NCI-H128 (cell line): Measurements from ENCODE around the gene DLG2.
"Not testable (repeated sequence)": the region's sequence is repeated elsewhere in the genome, so short reads cannot be mapped to it uniquely, and the experiment has no call there.

ENCODE experiments used
- DNase-seq: peaks from one replicate; lab custom pipeline; 2025; ENCODE audit not compliant: unreplicated experiment; lab: John Stamatoyannopoulos, UW

The DLG2 gene

GRCh38 chr11:85643191-85643614 lies 16.1 kb upstream of the DLG2 start:
- no peak for DNase-seq

DNA sequence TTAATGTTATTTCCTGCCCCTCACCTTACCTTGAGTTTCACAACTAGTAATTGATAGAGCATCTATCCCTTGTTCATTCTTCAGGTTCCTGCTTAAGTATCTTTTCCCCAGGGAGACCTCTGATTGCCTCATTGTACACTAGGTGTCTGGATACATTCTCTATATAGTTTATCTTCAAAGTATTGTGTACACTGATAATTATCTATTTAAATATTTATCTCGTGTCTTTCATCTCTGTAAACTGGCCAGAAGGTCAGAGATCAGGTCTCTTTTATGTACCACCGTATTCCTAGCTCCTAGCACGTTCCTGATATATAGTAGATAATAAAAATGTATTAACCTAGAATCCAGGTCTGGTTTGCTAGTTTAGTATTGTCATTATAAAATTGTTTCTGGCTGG lies 7.6 kb upstream of the DLG2 start:
- no peak for DNase-seq

- no peak for DNase-seq
Measured at GRCh38 chr11:85628771-85629341, 1.7 kb upstream of the DLG2 start.

GRCh38 chr11:85627998-85628770 lies 1.0 kb upstream of the DLG2 start, which contains the start of gene TMEM126B:
Gene TMEM126B, plus strand, starts transcription at chr11:85628593. Its CDS starts 15 bp downstream, at chr11:85628608.
- DNase-seq: peak; percentile 98

DNA sequence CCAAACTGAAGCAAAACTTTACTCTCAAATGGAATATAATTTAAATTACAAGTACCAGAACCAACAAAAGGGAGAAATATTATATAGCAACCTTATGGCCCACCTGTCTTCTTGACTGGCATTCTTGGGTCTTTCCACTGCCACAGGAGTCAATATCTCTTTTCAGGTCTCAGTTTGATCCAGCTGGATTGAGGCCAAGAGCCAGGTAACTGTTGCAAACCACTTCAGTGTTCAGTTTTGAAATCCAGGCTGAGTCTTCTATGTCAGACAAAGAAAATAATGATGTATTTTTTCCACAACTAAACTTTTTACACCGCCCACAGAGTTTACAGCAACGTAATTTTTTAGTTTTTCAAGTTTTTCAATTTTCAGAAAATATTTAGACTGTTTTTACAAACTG lies 648 bp downstream of the DLG2 start:
- DNase-seq: peak; percentile 9

- DNase-seq: no peak
Measured at GRCh38 chr11:85620256-85620655, 6.9 kb downstream of the DLG2 start.

DNA sequence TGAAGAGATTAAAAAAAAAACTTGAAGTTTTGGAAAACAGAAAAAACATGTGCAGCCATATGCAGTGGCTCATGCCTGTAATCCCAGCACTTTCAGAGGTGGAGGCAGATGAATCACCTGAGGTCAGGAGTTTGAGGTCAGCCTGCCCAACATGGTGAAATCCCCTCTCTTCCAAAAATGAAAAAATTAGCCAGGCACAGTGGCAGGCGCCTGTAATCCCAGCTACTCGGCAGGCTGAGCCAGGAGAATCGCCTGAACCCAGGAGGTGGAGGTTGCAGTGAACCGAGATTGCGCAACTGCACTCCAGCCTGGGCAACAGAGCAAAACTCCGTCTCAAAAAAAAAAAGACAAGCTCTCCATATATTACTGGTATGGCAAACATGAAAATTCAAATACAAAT lies 7.6 kb downstream of the DLG2 start:
- DNase-seq: no peak

DNA sequence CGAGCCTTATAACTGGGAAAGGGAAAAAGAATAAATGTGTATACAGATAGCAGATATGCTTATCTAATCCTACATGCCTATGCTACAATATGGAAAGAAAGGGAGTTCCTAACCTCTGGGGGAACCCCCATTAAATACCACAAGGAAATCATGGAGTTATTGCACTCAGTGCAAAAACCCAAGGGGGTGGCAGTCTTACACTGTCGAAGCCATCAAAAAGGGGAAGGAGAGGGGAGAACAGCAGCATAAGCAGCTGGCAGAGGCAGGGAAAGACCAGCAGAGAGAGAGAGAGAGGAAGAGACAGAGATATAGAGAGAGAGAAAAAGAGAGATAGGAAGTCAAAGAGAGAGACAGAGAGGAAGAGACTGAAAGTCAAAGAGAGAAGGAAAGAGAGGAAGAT lies 15.5 kb downstream of the DLG2 start:
- DNase-seq: not testable (repeated sequence)

DNA sequence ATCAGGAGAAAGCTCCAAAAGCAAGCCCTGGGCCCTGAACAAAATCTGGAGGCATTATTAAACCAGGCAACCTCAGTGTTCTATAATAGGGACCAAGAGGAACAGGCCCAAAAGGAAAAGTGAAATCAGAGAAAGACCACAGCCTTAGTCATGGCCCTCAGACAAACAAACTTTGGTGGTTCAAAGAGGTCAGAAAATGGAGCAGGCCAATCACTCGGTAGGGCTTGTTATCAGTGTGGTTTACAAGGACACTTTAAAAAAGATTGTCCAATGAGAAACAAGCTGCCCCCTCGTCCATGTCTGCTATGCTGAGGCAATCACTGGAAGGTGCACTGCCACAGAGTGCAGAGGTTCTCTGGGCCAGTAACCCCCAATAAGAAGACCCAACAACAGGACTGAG lies 17.9 kb downstream of the DLG2 start:
- DNase-seq: not testable (repeated sequence)

DNA sequence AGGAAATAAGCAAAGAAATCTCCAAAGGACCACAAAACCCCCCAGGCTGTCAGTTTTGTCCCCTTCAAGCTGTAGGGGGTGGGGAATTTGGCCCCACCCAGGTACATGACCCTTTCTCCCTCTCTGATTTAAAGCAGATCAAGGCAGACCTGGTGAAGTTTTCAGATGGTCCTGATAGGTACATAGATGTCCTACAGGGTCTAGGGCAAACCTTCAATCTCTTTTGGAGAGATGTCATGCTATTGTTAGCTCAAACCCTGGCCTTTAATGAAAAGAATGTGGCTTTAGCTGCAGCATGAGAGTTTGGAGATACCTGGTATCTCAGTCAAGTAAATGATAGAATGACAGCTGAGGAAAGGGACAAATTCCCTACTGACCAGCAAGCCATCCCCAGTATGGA lies 18.5 kb downstream of the DLG2 start:
- DNase-seq: not testable (repeated sequence)

- not testable (repeated sequence) for DNase-seq
Measured at GRCh38 chr11:85606237-85606636, 20.9 kb downstream of the DLG2 start.

- no peak for DNase-seq
Measured at GRCh38 chr11:85603220-85603619, 23.9 kb downstream of the DLG2 start.

DNA sequence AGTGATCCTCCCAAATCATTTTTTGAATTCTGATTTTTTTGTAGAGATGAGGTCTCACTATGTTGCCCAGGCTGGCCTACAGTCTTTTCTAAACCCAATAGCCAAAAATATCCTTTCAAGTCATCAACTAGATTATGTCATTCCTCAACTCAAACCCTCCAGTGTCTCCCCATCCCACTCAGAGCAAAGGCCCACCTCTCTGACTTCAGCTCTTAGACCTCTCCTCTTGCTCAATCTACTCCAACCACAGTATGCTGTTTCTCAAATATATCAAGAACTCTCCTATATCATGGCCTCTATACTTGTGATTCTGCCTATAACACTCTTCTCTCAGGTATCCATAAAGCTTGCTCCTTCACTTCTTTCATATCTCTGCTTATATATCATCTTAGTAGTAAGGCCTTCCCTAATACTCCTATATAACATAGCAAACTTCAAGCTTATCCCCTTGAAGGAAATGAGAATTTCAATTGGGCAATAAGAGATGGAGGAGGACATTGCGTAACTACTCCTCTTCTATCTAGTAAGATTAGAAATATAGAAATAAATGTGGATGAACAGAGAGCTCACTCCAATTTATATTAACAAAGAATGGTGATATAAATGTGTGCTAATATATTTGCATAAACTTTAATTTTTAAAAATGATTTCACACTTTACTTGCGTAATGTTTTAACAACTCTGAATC lies 24.5 kb downstream of the DLG2 start:
- no peak for DNase-seq

GRCh38 chr11:85599083-85599482 lies 28.1 kb downstream of the DLG2 start:
- no peak for DNase-seq

- DNase-seq: no peak
Measured at GRCh38 chr11:85596886-85597285, 30.3 kb downstream of the DLG2 start.

DNA sequence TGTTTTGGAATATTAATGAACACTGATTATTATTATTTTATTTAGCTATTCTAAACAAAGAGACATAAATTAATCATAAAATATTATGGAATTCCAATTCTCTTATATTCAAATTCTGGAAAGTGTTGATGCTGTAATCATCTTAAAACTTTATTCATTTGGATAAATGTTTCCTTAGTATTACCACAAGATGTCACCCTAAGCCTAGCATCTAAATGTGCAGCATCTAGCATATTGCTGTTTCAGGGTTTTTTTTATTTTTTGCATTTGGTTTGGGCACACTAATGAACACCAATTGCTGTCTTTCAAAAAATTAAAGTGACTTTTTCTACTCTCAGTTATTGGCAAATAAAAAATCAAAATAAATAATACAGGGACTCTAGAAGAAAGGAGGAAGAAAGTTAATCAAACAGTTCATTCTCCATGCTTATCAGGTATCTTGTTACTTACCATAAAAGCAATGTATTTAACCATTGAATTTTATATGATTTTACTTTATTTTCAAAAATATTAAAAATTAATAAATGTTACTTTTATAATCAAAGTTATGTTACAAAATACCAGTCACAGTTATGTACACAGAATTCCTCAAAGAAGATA lies 31.8 kb downstream of the DLG2 start:
- DNase-seq: peak; percentile 5

DNA sequence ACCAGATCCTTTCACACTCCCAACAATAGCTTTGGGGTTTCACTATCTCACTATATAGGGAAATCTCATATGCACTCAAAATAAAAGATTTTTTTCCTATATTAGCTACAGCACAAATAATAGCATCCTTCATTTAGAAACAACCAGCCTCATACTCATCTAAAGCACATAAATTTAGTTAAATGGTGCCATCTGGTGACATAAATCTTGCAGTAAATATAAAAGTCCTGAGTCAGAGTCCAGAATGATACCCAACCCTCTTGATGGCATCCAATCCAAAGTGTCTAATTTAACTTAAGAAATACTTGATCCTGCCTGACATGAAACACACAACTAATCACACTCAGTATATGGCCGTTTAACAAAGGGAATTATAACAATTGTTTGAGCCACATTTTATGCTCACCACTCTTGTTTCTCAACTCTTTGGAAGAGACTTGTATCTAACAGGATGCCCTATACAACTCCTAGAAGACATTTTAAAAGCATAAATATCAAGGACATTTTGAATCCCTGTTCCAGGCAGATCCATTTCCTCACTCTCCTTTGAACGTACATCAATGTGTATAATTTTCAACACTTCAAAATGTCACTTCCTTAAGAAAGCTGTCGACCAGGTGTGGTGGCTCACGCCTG lies 36.2 kb downstream of the DLG2 start:
- no peak for DNase-seq

- DNase-seq: no peak
Measured at GRCh38 chr11:85589373-85589772, 37.8 kb downstream of the DLG2 start.

DNA sequence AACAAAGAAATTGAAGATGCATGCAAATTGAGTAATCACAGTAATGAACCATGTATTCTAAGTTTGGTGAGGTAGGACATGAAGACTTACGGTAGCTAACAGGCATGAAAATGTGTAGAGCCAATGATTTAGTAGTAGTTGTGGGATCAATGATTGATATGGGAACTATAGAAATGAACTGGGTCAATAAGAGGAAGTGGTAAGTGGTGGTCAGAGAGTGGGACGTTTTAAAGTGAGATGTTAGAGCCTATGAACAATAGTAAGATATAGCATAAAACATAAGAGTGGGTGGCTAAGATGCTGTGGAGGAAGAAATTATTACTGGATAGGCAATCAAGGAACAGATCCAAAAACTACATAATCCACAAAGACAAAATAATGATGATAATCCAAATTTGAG lies 45.0 kb downstream of the DLG2 start:
- DNase-seq: no peak

- DNase-seq: no peak
Measured at GRCh38 chr11:85575388-85575787, 51.8 kb downstream of the DLG2 start.

DNA sequence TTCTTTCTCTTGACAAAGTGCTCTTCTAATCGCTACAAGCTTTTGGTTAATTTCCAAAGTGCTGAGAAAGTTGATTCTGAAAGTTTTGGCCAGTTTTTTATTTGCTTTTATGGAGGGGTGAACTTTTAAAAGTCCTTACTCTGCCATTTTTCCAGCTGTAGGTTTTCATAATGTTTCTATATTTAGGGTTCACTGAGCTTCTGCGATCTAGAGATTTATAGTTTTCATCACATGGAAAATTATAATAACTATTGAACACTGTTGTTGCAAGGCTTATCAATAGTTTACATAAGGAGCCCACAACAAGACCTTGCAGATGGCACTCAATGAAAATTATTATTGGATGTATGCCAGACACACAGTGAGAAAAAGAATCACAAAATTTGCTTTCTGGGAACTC lies 55.1 kb downstream of the DLG2 start:
- DNase-seq: no peak
